Measurements from ENCODE around the gene RAI1.

Gene RAI1

GRCh38 chr17:17835415-17836249, 154.4 kb downstream of the RAI1 start:
- no peak for DNase-seq

- DNase-seq: peak; percentile 97
Observed at GRCh38 chr17:17836250-17836817, 155.1 kb downstream of the RAI1 start.

DNA sequence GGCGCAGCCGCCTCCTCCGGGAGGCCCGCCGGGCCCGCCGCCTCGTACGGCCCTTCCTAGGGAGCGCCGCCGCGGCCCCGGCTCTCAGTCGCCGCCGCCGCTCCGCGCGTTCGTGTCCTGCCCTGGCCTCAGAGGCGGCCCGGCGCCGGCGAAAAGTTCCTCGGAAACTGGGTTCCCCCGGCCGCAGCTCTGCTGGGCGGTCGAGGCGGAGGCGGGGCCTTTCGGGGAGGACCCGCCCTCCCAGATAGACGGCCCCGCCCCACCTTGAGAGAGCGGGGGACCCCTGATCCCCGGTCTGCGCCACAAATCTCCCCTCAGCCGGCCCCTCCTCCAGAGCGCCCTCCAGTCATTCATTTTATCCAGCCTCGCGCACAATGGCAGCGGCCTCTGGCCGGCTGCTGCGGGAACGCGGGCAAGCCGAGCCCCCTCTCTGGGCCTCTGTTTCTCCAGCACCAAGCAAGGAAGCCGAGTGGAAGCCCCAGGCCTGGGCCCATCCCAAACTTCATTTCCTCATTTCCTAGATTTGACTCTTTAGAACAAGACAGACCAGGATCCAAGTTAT, 155.6 kb downstream of the RAI1 start, which contains the start of gene SREBF1:
Gene SREBF1 (minus strand): TSS at position 169 of the 562 bp plus-strand sequence. CDS start 169 bp downstream, outside the sequence.
- DNase-seq: peak; percentile 82 to 83

DNA sequence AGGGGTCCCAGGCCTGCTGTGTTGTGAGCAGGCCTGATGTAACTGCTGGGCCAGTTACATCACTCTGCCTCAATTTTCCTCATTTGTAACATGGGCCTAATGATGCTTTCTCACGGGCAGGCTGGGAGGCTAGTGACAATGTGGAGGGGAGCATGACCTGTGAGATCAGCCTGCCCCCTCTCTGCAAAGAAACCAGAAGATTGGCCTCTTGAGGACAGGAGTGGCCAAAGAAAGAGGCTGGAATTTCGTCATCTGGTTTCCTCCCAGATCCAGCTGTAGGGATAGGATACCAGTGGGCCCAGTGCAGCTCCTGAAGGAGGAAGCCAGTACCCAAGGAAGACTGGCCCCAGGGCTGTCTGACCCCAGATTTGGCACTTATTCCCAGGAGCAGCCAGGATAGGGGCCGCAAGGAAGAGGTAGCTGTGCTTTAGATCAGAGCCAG, 156.1 kb downstream of the RAI1 start:
- no peak for DNase-seq

GRCh38 chr17:17837966-17838962, 157.0 kb downstream of the RAI1 start:
- DNase-seq: peak; percentile 33 to 42

DNA sequence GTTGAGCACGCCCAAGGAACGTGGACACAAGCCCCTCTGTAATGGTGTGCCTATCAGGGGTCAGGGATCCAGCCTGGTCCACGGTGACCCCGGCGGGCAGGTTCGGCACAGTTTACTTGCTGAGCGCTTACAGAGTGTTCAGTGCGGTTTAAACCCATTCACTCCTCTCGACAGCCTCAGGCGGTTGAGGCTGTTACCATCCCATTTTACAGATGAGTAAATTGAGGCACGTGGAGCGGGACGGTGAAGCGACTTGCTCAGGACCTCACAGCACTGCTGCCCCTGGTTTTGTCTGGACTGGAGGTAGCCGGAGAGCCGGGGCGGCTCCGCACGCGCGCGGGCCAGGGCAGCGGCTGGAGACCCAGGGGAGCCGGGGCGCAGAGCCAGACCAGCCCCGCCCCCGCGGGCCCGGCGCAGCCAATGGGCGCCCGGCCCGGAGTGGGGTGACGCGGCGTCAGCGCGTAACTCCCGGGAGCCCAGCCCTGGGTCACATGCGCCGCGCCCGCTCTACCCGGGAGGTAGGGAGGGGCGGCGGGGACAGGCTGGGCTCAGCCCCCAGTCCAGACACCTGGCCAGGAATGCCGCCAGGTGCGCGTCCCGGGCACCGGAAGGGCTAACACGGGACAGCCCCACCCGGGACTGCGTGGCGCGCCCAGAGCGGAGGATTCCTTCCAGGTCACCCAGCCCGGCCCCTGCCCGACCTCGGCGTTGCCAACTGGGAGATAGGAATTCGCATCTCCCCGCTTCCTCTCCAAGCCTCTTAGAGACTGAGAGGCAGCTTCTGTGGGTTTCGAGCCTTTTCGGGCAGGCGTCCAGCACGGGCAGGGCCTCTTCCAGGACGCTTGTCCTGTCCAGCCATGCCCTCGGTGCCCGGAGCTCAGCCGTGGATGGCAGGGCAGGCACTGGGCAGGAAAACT, 158.8 kb downstream of the RAI1 start:
- peak; percentile 84 to 86 for DNase-seq

GRCh38 chr17:17840751-17841591, 159.7 kb downstream of the RAI1 start:
- no peak for DNase-seq

DNA sequence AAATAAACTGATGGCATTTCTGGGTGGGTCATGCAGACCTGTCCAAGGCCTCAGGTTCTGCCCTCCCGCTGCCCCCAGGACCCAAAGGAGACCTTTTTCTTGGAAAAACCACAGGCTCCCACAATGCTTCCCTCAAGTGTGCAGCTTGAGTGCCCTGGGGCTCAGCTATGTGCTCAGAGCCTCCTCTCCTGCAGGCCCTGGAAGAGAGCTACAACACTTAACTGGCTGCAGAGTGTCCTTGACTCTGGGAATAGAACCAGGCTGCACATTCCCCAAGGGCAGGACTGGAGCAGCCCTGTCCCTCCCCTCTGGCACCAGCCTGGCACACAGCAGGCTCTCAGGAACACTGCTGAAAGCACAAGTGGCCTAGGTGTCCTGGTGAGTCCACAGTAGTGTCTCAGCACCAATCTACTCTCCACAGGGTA, 160.4 kb downstream of the RAI1 start:
- DNase-seq: no peak

DNA sequence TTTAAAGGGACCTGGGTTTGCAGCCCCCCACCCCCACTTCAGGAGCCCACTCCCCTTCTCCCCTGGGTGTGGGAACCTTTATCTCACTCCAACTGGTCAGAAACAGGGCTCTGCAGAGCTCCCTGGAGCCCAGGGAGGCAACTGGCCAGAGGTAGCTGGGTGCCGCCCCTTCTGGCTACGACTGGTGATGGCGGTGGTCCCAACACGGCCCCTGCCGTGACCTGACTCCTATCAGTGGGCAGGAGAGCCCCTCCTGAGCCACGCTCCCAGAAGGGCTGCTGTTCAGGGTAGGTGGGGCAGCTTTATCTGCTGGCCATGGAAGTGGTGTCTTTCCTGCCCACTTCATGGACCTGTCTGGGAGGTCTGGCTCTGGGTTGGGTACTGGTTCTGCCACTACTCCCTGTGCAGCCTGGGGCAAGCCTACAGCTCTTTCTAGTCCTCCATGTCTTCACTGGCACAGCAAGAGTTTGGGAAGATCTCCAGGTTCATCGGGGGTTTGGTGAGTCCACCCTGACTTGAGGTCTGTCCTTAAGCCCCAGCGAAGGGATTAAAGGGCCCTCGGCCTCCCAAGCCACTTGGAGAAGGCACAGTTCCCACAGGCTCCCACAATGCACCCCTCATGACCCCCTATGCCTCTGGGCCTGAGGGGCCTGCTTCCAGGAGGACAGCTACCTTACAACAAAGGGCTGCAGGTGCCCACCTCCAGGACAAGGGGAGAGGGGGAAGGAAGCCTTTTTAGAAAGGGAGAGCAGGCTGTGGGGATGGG, 161.0 kb downstream of the RAI1 start:
- no peak for DNase-seq

- DNase-seq: no peak
Observed at GRCh38 chr17:17843096-17843495, 161.8 kb downstream of the RAI1 start.

GRCh38 chr17:17844079-17844478, 162.8 kb downstream of the RAI1 start:
- no peak for DNase-seq

DNA sequence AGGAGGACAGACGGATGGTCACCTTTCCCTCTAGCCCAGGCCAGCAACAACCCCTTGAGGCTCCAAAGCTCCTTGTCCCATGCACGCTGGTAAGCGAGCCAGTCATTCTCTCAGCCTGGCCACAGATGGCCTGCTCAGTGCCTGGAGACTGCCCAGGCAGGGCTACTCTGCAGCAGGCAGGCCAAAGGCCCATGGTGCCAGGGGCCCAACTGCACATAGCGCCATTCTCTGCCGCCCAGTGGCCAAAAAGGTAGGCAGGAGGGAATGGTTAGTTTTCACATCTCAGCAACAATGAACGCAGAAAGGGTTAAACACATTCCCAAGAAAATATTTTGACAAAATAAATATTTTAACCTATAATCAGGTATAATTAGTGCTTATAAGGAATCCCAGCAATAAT, 163.2 kb downstream of the RAI1 start:
- DNase-seq: no peak

DNA sequence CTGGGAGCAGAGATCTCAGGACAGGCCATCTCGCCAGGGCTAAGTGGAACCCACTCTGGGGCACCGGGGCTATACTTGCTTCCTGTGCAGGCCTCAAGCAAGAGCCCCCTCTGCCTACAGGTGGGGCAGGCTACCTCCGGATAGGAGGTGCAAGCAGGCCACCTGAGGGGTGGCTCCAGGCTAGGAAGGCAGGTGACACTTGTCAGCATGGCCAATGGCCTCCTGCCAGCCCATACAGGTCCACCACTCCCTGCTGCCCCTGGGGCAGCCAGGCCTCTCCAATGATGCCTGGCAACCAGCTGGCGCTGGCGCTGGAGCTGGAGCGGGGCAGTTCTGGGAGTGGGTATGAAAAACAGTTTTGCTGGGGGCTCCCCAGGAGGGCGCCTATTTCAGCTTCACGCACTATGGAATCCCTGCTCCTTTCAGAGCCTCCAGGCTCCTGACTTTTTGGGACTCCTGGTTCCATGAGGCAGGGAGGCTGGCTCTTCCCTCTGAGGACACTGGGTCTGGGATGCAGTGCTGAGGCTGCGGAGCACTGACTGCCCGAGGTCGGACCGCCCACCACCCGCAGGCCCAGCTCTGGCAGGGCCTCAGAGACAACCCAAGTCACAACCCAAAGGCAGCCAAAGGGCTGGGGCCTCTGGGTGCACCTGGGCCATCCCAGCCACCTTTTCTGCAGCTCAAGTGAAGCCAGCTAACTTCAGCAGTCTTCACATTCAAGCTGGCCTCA, 164.0 kb downstream of the RAI1 start:
- DNase-seq: no peak

DNA sequence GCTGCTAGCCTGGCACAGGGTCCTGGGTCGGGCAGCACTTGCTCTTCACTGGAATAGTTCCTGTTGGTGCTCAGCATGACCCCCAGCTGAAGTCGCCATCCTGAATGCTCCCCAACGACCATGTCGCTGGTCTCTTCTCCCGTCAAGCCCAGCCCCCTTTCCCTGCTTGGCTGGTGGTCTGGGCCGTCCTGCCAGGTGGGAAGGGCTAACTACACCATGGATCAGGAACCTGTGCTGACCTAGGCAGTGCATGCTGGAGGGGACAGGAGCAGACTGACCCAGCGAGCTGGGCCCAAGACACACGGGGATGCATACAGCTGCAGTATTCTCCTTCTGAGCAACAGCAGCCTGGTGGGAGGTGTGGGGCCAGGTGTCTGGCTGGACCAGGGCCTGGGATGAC, 164.7 kb downstream of the RAI1 start:
- no peak for DNase-seq

GRCh38 chr17:17846645-17847044, 165.4 kb downstream of the RAI1 start:
- DNase-seq: no peak

GRCh38 chr17:17847118-17847689, 165.9 kb downstream of the RAI1 start:
- no peak for DNase-seq

GRCh38 chr17:17847726-17848125, 166.5 kb downstream of the RAI1 start:
- DNase-seq: no peak

GRCh38 chr17:17848311-17849082, 167.2 kb downstream of the RAI1 start:
- DNase-seq: no peak

Measured in CD4-positive, alpha-beta T cell treated with Interleukin-4 for 1 hour (primary cell).